GM19043 (cell line): ENCODE data around the gene OST4.
A peak's percentile ranks its signal among the peaks of the same experiment; 100 is the strongest.

Experiments used
- ATAC-seq: cut with Tn5 transposase; IDR thresholded peaks from one replicate; pipeline ENCODE4 v1.9.1; 2021; ENCODE audit warnings: low read depth; ENCODE audit not compliant: unreplicated experiment

The OST4 gene

DNA sequence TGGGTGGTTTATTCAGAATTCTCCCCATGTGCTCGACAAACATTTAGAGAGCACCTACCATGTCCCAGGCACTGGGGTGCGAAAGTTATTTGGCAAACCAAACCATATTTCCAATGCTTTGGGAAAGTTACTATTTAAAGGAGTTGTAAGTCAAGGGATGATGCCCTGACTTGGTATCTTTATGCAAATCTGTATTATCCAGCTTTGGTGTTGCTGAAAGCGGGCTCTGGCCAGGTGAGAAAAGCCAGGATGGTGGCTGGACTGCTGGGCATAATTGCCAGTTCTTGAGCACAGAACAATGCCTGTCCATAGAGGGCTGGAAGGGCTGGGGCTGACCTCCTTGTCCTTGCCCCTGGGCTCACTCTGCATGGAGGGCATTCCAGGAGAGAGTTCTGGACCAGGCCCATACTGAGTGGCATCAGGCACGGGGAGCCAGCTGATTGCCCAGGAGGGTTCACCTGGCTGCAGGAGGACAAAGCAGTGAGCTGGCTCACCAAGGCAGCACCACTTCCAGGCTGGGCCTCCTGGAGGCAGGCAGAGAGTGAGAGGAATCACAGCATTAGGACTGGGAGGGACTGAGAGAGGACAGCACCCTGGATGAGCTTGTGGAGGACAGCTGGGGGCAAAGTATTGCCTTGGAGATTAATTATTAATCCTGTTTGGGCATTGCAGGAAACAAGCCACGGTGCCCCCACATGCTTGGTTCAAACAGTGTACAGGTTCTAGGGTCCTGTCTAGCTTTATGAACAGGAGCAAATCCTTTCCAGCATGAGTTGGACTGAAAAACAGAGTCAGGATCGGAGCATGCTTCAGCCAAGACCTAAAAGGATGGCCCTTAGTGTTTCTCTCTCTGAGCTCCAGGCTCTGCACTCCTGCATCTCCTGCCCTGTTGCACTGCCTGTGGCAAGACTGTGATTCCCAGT, 22.2 kb upstream of the OST4 start:
- ATAC-seq = no peak

GRCh38 chr2:27092696-27093429, 21.4 kb upstream of the OST4 start:
- no peak for ATAC-seq

DNA sequence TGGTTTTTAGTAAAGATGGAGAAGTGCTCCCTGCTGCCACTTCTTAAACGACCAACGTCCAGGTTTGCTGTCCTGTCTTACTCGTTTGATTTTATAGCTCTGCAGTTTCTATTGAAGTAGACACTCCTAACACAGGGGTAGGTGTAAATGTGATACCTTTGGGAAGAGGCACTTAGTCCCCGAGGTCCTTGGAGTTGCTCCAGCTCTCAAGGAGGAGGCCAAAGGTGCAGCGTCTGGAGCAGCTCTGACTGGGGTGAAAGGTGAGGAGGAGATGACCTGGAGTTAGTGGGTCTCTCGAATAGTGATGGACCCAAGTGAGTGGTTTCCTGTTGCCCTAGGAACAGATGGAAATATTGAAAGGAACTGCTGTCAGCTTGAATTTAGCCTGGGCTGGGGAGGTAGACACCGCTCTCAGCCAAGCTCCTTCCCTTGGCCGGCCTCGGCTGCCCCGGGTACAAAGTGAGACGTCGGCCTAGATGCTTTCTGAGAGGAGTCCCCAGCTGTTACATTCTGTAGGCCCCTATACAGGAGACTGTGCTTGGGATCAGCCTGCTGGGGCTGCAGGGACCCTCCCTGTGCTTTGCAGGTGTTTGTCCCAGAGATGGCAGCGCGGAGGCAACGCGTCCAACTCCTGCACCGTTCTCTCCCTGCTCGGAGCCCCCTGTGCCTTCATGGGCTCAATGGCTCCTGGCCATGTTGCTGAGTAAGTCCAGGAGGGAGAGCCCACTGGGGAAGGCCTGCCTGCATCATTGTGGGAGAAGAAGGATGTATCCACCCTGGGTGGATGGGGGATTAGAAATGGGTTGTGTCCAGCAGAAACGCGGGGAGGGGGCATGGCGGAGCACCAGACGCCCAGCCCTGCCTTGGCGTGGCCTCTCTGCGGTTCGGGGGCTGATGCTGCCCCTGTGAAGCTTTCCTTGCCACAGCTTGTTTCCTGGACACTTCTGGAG, 20.6 kb upstream of the OST4 start:
- ATAC-seq = no peak

DNA sequence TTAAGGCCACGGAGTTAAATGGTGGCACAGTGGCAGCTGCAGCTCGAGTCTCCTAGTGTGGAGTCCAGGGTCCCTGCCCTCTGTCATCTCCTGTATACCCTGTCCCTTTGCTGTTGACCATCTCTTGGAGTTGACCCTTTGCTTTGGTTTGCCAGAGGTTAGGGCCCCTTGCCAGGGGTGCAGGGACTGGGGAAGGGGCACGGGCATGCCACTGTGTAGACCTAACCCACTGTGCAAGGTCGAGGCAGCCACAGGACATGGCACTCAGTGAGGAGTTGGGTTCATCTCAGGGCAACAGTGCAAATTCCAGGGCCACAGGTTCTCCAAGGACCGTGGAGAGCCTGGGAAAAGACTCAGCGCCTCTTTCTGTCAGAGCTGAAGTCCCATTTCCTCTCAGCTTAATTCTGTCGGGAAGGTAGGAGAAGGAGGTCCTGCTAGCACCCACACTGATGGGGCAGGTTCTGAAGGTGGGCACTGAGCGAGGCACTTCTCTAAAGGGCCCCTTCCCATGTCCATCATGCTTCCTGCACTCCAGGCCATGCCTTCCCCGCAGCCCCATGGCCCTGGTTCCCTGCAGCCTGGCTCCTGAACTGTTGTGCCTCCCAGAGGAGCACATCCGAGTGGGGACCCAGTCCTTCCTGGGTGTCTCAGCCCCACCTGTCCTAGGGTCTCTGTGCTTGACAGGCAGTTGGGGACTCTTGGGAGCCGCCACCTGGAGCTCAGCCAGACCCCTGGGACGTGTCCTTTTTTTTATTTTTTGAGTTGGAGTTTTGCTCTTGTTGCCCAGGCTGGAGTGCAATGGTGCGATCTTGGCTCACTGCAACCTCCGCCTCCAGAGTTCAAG, 17.9 kb upstream of the OST4 start:
- ATAC-seq = no peak

- no peak for ATAC-seq
Measured at GRCh38 chr2:27088634-27089033, 17.2 kb upstream of the OST4 start.

DNA sequence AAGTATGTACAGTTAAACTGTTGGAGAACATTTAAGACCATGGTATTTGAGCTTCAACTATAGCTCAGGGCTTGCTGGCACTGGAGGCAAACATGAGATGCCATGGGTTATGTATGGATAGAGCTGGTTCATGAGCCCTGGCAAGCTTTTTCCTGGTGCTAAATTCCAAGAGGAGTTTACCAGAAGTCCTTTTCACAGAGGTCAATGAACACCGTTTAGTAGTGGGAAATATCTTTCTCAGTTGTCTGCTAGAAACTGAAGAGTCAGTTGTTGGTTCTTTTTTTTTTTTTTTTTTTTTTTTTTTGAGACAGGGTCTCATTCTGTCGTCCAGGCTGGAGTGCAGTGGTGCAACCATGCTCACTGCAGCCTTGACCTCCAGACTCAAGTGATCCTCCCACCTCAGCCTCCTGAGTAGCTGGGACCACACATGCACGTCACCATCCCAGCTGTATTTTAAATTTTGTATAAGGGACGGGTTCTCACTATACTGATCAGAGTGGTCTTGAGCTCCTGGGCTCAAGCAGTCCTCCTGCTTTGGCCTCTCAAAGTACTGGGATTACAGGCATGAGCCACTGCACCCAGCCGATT, 16.5 kb upstream of the OST4 start:
- ATAC-seq = no peak

DNA sequence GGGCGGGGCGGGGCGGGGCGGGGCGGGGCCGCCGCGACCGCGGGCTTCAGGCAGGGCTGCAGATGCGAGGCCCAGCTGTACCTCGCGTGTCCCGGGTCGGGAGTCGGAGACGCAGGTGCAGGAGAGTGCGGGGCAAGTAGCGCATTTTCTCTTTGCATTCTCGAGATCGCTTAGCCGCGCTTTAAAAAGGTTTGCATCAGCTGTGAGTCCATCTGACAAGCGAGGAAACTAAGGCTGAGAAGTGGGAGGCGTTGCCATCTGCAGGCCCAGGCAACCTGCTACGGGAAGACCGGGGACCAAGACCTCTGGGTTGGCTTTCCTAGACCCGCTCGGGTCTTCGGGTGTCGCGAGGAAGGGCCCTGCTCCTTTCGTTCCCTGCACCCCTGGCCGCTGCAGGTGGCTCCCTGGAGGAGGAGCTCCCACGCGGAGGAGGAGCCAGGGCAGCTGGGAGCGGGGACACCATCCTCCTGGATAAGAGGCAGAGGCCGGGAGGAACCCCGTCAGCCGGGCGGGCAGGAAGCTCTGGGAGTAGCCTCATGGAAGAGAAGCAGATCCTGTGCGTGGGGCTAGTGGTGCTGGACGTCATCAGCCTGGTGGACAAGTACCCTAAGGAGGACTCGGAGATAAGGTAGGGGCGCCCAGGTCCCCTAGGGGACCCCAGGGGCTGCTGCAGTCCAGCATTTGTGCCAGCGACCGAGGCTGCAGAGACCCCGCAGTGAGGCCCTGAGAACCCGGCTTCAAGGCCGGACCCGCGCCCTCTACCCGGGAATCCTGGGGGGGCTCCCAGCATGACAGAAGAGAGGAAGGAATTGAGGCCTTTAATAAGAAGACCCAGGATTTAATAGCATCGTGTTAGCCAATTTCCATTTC, 15.5 kb upstream of the OST4 start, which contains the start of gene KHK:
Gene KHK (plus strand): TSS at position 49 of the 870 bp plus-strand sequence. CDS start 488 bp downstream, at position 537.
- no peak for ATAC-seq

GRCh38 chr2:27086090-27086723, 14.8 kb upstream of the OST4 start:
- ATAC-seq = peak; percentile 83

GRCh38 chr2:27085673-27086089, 14.2 kb upstream of the OST4 start:
- ATAC-seq = no peak

DNA sequence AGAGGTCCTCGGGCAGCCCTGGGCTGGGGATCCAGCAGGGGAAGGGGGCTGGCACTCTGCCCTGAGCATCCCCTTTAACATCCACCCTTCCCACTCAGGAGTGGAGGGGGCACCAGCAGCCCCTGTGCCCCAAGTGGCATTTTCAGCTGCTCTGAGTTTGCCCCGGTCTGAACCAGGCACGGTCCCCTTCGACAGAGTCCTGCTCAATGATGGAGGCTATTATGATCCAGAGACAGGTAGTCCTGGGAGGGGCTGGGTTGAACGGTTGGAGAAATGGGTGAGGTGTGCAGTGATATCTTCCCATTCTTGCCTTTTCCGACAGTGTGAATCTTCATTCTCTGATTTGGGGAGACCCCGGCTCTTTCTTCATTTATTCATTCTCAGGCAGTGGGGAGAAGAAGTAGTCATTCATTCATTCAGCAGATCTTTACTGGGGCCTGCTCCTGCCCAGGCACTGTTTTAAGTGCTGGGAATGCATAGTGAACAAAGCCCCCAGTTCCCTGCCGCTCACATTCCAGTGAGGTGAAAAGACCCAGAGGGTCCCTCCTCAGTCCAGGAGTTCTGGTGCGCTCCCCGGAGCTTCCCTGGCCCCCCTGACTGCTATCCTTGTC, 13.7 kb upstream of the OST4 start:
- ATAC-seq = no peak

DNA sequence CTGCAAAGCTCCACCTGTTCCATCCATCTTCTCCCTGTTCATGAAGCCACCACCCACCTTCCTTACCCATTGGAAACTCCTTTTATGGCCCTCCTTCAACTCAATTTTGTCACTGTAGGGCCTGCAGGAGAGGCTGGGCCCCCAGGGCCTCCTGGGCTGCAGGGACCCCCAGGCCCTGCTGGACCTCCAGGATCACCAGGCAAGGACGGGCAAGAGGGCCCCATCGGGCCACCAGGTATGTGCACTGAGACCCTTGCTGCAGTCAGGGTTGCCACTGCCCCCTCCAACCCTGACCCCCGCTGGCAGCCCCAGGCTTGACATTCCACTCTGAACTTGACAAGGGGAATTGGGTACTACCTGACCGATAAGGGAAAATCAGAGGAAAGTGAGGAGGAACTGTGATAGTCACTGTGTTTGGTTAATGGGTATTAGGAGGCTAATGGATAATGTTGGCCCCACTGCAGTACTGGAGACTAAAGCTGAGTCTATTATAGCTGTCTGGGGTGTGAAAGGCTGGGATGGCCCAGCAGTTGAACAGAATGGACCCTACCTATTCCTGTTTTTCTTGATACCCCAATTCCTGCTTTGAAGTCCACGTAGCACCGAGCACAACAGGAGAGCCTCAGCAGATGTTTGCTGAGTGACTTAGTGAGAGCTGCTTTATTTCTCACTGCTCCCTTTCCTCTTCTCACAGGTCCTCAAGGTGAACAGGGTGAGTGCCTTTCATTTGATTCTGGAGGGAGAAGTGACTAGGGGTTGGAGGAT, 13.0 kb upstream of the OST4 start:
- ATAC-seq = no peak

GRCh38 chr2:27083410-27084296, 12.2 kb upstream of the OST4 start:
- ATAC-seq = no peak

GRCh38 chr2:27082773-27083409, 11.4 kb upstream of the OST4 start:
- no peak for ATAC-seq

- ATAC-seq = no peak
Measured at GRCh38 chr2:27081984-27082772, 10.7 kb upstream of the OST4 start.

DNA sequence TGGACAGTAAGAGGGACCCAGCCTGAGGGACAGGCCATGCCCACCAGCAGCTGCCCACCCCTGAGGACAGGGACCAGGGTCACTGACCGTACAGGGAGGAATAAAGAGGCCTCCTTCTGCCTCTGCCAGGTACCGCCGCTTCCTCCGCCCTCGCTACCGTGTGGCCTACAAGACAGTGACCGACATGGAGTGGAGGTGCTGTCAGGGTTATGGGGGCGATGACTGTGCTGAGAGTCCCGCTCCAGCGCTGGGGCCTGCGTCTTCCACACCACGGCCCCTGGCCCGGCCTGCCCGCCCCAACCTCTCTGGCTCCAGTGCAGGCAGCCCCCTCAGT, 9.1 kb upstream of the OST4 start:
- no peak for ATAC-seq
